RWPE2 (cell line): Measurements from ENCODE around the gene DMRTA2.

Experiments used
- ATAC-seq: fragments of 200-7000 bp; cut with Tn5 transposase; 3 replicates; pipeline ENCODE4 v1.9.1; 2021; ENCODE audit warnings: low read depth
- DNase-seq: peaks from one replicate; pipeline ENCODE4 v3.0.0-alpha.2; 2020; ENCODE audit warnings: low spot score
- H3K27ac ChIP-seq: fragments of 450-650 bp; 2 replicates; pipeline ENCODE4 v1.5.1; 2017; ENCODE audit warnings: mild to moderate bottlenecking; ENCODE audit not compliant: poor library complexity, severe bottlenecking
- H3K27me3 ChIP-seq: fragments of 250-450 bp; sonication (Bioruptor Pico); 2 replicates; pipeline ENCODE4 v1.5.1; 2021; ENCODE audit warnings: mild to moderate bottlenecking, moderate library complexity; ENCODE audit not compliant: insufficient read depth, poor library complexity, severe bottlenecking
- H3K36me3 ChIP-seq: fragments of 250-450 bp; sonication (Bioruptor Pico); 2 replicates; pipeline ENCODE4 v1.5.1; 2020; ENCODE audit warnings: low read depth, mild to moderate bottlenecking, moderate library complexity
- H3K4me1 ChIP-seq: fragments of 250-450 bp; sonication (Bioruptor Pico); 2 replicates; pipeline ENCODE4 v1.5.1; 2021; ENCODE audit warnings: mild to moderate bottlenecking, moderate library complexity; ENCODE audit not compliant: insufficient read depth, poor library complexity, severe bottlenecking
- H3K4me3 ChIP-seq: fragments of 250-450 bp; sonication (Bioruptor Pico); 2 replicates; pipeline ENCODE4 v1.5.1; 2021; ENCODE audit warnings: mild to moderate bottlenecking, moderate library complexity; ENCODE audit not compliant: severe bottlenecking
- H3K9me3 ChIP-seq: fragments of 250-450 bp; sonication (Bioruptor Pico); 2 replicates; pipeline ENCODE4 v1.5.1; 2021; ENCODE audit warnings: mild to moderate bottlenecking, moderate library complexity; ENCODE audit not compliant: severe bottlenecking
- CTCF ChIP-seq: fragments of 450-650 bp; IDR thresholded peaks from one replicate; pipeline ENCODE4 v1.5.1; 2017; ENCODE audit warnings: mild to moderate bottlenecking, moderate library complexity; ENCODE audit not compliant: poor library complexity, severe bottlenecking

DMRTA2 gene

GRCh38 chr1:50421768-50422674 is 1.2 kb downstream of the DMRTA2 start:
- H3K4me3 ChIP-seq: no peak overlapping the region

GRCh38 chr1:50421366-50421748 is 1.9 kb downstream of the DMRTA2 start:
- DNase-seq: no peak
- no peak overlapping the region for H3K27ac ChIP-seq
- H3K27me3 ChIP-seq: peaks cover 98% of the 10 kb centered on the region
- H3K36me3 ChIP-seq: no peaks in the 10 kb centered on the region
- ATAC-seq: no peak
- no peak overlapping the region for H3K4me3 ChIP-seq
- H3K9me3 ChIP-seq: no peaks in the 10 kb centered on the region
- H3K4me1 ChIP-seq: no peaks in the 10 kb centered on the region
- TF ChIP-seq CTCF: no peak

More at GRCh38 chr1:50421768-50422674, 1.2 kb downstream of the DMRTA2 start:
- H3K9me3 ChIP-seq: no peaks in the 10 kb centered on the region
- H3K4me1 ChIP-seq: no peaks in the 10 kb centered on the region
- no peak for ATAC-seq
- no peak overlapping the region for H3K27ac ChIP-seq
- no peak for TF ChIP-seq CTCF
- no peak for DNase-seq
- peaks cover 98% of the 10 kb centered on the region for H3K27me3 ChIP-seq
- H3K36me3 ChIP-seq: no peaks in the 10 kb centered on the region

- no peak for TF ChIP-seq CTCF
- no peaks in the 10 kb centered on the region for H3K9me3 ChIP-seq
- ATAC-seq (no peak), DNase-seq (no peak)
- H3K27me3 ChIP-seq: peaks cover 98% of the 10 kb centered on the region
- H3K36me3 ChIP-seq: no peaks in the 10 kb centered on the region
- H3K4me1 ChIP-seq: no peaks in the 10 kb centered on the region
- no peak overlapping the region for H3K27ac ChIP-seq
- no peak overlapping the region for H3K4me3 ChIP-seq
Measured at GRCh38 chr1:50420689-50421365, 2.4 kb downstream of the DMRTA2 start.

- no peak overlapping the region for H3K4me3 ChIP-seq
- ATAC-seq: no peak
- no peaks in the 10 kb centered on the region for H3K9me3 ChIP-seq
- no peaks in the 10 kb centered on the region for H3K4me1 ChIP-seq
- H3K27ac ChIP-seq: no peak overlapping the region
- DNase-seq: no peak
- H3K36me3 ChIP-seq: no peaks in the 10 kb centered on the region
- H3K27me3 ChIP-seq: peaks cover 98% of the 10 kb centered on the region
- no peak for TF ChIP-seq CTCF
Measured at GRCh38 chr1:50419907-50420677, 3.2 kb downstream of the DMRTA2 start.
